Measurements from ENCODE around the gene AAR2. TPM values are rescaled to one million over a fixed set of nuclear protein-coding genes. Genes with fewer than 3 reads are reported as not detected.

The AAR2 gene
- polyA plus RNA-seq, 1 donor from 2014 or later: 28.1 TPM

DNA sequence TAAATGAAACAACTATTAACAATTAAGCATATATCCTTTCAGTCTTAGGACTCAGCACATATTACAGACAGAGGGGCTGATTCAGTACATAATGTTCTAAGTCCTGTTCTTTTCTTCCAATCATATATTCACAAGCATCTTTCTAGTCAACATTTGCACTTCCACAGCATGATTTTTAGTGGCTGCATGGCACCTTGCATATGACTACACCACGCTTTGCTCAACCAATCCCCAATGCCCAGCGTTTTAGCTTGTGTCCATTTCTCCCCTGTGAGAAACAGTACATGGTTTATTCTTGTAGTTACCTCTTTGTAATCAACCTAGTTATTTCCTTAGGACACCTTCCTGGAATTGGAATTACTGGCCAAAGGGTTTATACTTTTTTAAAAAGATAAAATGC is 33.2 kb downstream of the AAR2 start:
- Histone ChIP-seq H3K9ac (ENCODE audit: low read length) (no peak overlapping the region), H3F3A (ENCODE audit: insufficient read depth, low read length, poor library complexity, severe bottlenecking) (no peaks in the 10 kb centered on the region), H2AFZ (ENCODE audit: low read depth, low read length) (no peak overlapping the region), H3K9me3 (ENCODE audit: low read length) (no peaks in the 10 kb centered on the region), H3K36me3 (ENCODE audit: insufficient read depth, low read length) (no peaks in the 10 kb centered on the region), H4K20me1 (ENCODE audit: insufficient read depth) (no peaks in the 10 kb centered on the region), H3K4me2 (ENCODE audit: low read length) (no peak overlapping the region), H3K9me2 (ENCODE audit: insufficient read depth, low read length) (no peaks in the 10 kb centered on the region), H3K79me2 (replicated peaks; ENCODE audit: insufficient read depth, low read length) (no peaks in the 10 kb centered on the region), H3K27me3 (ENCODE audit: insufficient read depth, low read depth, low read length) (no peaks in the 10 kb centered on the region), H3K4me3 (ENCODE audit: low read length) (no peak overlapping the region), H3K27ac (ENCODE audit: low read length) (no peak overlapping the region)
- TF ChIP-seq, protein P1, sequence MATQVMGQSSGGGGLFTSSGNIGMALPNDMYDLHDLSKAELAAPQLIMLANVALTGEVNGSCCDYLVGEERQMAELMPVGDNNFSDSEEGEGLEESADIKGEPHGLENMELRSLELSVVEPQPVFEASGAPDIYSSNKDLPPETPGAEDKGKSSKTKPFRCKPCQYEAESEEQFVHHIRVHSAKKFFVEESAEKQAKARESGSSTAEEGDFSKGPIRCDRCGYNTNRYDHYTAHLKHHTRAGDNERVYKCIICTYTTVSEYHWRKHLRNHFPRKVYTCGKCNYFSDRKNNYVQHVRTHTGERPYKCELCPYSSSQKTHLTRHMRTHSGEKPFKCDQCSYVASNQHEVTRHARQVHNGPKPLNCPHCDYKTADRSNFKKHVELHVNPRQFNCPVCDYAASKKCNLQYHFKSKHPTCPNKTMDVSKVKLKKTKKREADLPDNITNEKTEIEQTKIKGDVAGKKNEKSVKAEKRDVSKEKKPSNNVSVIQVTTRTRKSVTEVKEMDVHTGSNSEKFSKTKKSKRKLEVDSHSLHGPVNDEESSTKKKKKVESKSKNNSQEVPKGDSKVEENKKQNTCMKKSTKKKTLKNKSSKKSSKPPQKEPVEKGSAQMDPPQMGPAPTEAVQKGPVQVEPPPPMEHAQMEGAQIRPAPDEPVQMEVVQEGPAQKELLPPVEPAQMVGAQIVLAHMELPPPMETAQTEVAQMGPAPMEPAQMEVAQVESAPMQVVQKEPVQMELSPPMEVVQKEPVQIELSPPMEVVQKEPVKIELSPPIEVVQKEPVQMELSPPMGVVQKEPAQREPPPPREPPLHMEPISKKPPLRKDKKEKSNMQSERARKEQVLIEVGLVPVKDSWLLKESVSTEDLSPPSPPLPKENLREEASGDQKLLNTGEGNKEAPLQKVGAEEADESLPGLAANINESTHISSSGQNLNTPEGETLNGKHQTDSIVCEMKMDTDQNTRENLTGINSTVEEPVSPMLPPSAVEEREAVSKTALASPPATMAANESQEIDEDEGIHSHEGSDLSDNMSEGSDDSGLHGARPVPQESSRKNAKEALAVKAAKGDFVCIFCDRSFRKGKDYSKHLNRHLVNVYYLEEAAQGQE (IDR thresholded peaks at IDR 0.05; ENCODE audit: borderline replicate concordance): no peak
- no peak for TF ChIP-seq EP300 (conservative IDR thresholded peaks at IDR 0.05; ENCODE audit: poor library complexity, severe bottlenecking)
- no peak for TF ChIP-seq TAF1 (IDR thresholded peaks at IDR 0.05; ENCODE audit: low read depth)
- TF ChIP-seq MXI1 (conservative IDR thresholded peaks at IDR 0.05; ENCODE audit: poor library complexity, severe bottlenecking): no peak
- no peak for TF ChIP-seq RAD21 (conservative IDR thresholded peaks at IDR 0.05)

DNA sequence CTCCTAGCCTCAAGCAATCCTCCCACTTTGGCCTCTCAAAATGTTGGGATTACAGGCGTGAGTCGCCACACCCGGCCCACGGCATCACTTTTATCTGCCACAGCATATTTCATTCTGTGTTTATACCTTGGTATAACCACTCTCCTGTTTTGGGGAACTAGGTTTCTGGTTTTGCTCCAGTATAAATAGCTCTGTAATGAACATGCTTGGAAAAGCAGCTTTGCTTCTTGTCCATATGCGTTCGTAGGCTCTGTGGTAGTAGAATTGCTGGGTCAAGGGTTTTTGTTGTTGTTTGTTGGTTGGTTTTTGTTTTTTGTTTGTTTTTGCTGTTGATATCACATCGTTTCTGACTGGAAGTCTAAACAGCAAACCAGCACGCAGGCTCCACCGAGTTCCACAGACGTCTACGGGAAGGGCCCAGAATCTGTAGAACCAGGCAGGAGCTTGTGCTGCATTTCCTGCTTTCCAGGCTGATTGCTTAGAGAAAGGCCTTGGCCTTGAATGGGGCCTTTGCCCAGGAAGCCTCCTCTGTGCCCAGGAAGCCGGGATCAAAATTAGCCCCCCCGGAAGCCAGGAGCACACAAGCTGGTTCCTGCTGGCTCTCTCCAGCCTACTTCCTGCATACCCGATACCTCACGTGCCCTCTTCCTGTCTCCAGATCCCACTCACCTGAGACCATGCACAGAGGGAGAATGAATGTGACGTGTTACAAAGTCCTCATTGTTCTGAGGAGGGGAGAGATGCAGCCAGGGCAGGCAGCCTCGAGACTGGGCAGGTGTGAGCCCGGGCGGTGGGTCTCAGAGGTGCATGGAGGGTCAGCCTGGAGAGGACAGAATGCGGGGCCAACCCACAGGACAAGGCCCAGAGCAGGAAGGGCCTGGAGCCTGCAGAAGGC is 34.7 kb downstream of the AAR2 start:
- no peak overlapping the region for H3K9ac ChIP-seq (ENCODE audit: low read length)
- no peak overlapping the region for H2AFZ ChIP-seq (ENCODE audit: low read depth, low read length)
- no peaks in the 10 kb centered on the region for H3K9me2 ChIP-seq (ENCODE audit: insufficient read depth, low read length)
- no peaks in the 10 kb centered on the region for H3F3A ChIP-seq (ENCODE audit: insufficient read depth, low read length, poor library complexity, severe bottlenecking)
- H3K9me3 ChIP-seq (ENCODE audit: low read length): no peaks in the 10 kb centered on the region
- H3K4me2 ChIP-seq (ENCODE audit: low read length): no peak overlapping the region
- TF ChIP-seq, protein P1 (IDR thresholded peaks at IDR 0.05; ENCODE audit: borderline replicate concordance): no peak
- TF ChIP-seq EP300 (conservative IDR thresholded peaks at IDR 0.05; ENCODE audit: poor library complexity, severe bottlenecking) (no peak), TAF1 (IDR thresholded peaks at IDR 0.05; ENCODE audit: low read depth) (no peak), MXI1 (conservative IDR thresholded peaks at IDR 0.05; ENCODE audit: poor library complexity, severe bottlenecking) (no peak), POLR2AphosphoS5 (IDR thresholded peaks at IDR 0.05) (no peak), RAD21 (conservative IDR thresholded peaks at IDR 0.05) (no peak), EZH2 (IDR thresholded peaks at IDR 0.05; ENCODE audit: borderline replicate concordance, insufficient read depth, low read length, poor library complexity, severe bottlenecking) (no peak), SMC3 (conservative IDR thresholded peaks at IDR 0.05; ENCODE audit: poor library complexity) (no peak)
- TF ChIP-seq, protein P2, sequence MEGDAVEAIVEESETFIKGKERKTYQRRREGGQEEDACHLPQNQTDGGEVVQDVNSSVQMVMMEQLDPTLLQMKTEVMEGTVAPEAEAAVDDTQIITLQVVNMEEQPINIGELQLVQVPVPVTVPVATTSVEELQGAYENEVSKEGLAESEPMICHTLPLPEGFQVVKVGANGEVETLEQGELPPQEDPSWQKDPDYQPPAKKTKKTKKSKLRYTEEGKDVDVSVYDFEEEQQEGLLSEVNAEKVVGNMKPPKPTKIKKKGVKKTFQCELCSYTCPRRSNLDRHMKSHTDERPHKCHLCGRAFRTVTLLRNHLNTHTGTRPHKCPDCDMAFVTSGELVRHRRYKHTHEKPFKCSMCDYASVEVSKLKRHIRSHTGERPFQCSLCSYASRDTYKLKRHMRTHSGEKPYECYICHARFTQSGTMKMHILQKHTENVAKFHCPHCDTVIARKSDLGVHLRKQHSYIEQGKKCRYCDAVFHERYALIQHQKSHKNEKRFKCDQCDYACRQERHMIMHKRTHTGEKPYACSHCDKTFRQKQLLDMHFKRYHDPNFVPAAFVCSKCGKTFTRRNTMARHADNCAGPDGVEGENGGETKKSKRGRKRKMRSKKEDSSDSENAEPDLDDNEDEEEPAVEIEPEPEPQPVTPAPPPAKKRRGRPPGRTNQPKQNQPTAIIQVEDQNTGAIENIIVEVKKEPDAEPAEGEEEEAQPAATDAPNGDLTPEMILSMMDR (IDR thresholded peaks at IDR 0.05; ENCODE audit: poor library complexity, severe bottlenecking): no peak
- H4K20me1 ChIP-seq (ENCODE audit: insufficient read depth): no peaks in the 10 kb centered on the region
- no peak overlapping the region for H3K27ac ChIP-seq (ENCODE audit: low read length)
- no peaks in the 10 kb centered on the region for H3K79me2 ChIP-seq (replicated peaks; ENCODE audit: insufficient read depth, low read length)
- H3K4me3 ChIP-seq (ENCODE audit: low read length): no peak overlapping the region
- H3K36me3 ChIP-seq (ENCODE audit: insufficient read depth, low read length): no peaks in the 10 kb centered on the region
- no peaks in the 10 kb centered on the region for H3K27me3 ChIP-seq (ENCODE audit: insufficient read depth, low read depth, low read length)

All from neural cell (in vitro differentiated cells).